Hepatocyte (in vitro differentiated cells): ENCODE data around the gene PCDHGB4. TPM values are rescaled to one million over a fixed set of nuclear protein-coding genes. Genes with fewer than 3 reads are reported as not detected.

Experiments used
- DNase-seq: peaks from one replicate; pipeline ENCODE4 v3.0.0-alpha.2; 2016; ENCODE audit warnings: low spot score
- H2AFZ ChIP-seq: fragments of 200-600 bp; sonication (generic); 2 replicates; pipeline ENCODE4 v1.6.0; 2016; ENCODE audit warnings: antibody characterized with exemption, mild to moderate bottlenecking
- H3K27ac ChIP-seq: fragments of 200-600 bp; sonication (generic); 2 replicates; pipeline ENCODE4 v1.5.1; 2016; ENCODE audit warnings: mild to moderate bottlenecking
- H3K27me3 ChIP-seq: fragments of 200-600 bp; sonication (generic); 2 replicates; pipeline ENCODE4 v1.6.1; 2016
- H3K36me3 ChIP-seq: fragments of 200-600 bp; sonication (generic); replicated peaks from 2 replicates; pipeline ENCODE4 v1.5.1; 2016; ENCODE audit warnings: low read depth; ENCODE audit not compliant: insufficient read depth
- H3K4me1 ChIP-seq: fragments of 200-600 bp; sonication (generic); 2 replicates; pipeline ENCODE4 v1.5.1; 2016; ENCODE audit warnings: mild to moderate bottlenecking, moderate library complexity; ENCODE audit not compliant: insufficient read depth
- H3K4me2 ChIP-seq: fragments of 200-600 bp; sonication (generic); 2 replicates; pipeline ENCODE4 v1.6.0; 2016
- H3K4me3 ChIP-seq: fragments of 200-600 bp; sonication (generic); 2 replicates; pipeline ENCODE4 v1.5.1; 2016; ENCODE audit warnings: mild to moderate bottlenecking
- H3K79me2 ChIP-seq: fragments of 200-600 bp; sonication (generic); 2 replicates; pipeline ENCODE4 v1.6.0; 2017; ENCODE audit warnings: mild to moderate bottlenecking
- H3K9me2 ChIP-seq: fragments of 200-600 bp; sonication (generic); replicated peaks from 2 replicates; pipeline ENCODE4 v1.6.0; 2017; ENCODE audit warnings: mild to moderate bottlenecking; ENCODE audit not compliant: insufficient read depth
- H3K9me3 ChIP-seq: fragments of 200-600 bp; sonication (generic); 2 replicates; pipeline ENCODE4 v1.5.1; 2016; ENCODE audit warnings: low read depth, mild to moderate bottlenecking
- H4K20me1 ChIP-seq: fragments of 200-600 bp; sonication (generic); 2 replicates; pipeline ENCODE4 v1.6.0; 2016; ENCODE audit warnings: mild to moderate bottlenecking; ENCODE audit not compliant: insufficient read depth, poor library complexity, severe bottlenecking
- CTCF ChIP-seq: fragments of 200-600 bp; sonication (generic); IDR thresholded peaks from 2 replicates; pipeline ENCODE4 v1.5.1; 2016; ENCODE audit warnings: antibody characterized with exemption, mild to moderate bottlenecking; ENCODE audit not compliant: poor library complexity
- EZH2 ChIP-seq: fragments of 200-600 bp; sonication (generic); IDR thresholded peaks from 2 replicates; pipeline ENCODE4 v1.6.1; 2016; ENCODE audit warnings: antibody characterized with exemption, mild to moderate bottlenecking, borderline replicate concordance
- EZH2phosphoT487 ChIP-seq: fragments of 200-600 bp; sonication (generic); IDR thresholded peaks from one replicate; pipeline ENCODE4 v1.6.1; 2018; ENCODE audit warnings: antibody characterized with exemption, mild to moderate bottlenecking, low read depth, moderate library complexity; ENCODE audit not compliant: unreplicated experiment, severe bottlenecking
- WGBS: methylation state at CpG from one replicate; pipeline ENCODE4 v1.1.6; 2016; ENCODE audit warnings: low lambda C conversion rate; ENCODE audit errors: missing lambda C conversion rate; 5-methylcytosine and 5-hydroxymethylcytosine counted together
- polyA plus RNA-seq: library from polyadenylated mRNA; unstranded; fragments of >200 nt; fragmentation: Nextera tagmentation; extraction: Ambion mirVana; gene quantifications from 2 replicates; pipeline ENCODE4 v1.2.1, GENCODE V29; 2016
- total RNA-seq: library from RNA; depleted of rRNA; stranded (reverse); fragments of >200 nt; gene quantifications from 2 replicates; pipeline ENCODE4 v1.2.3, GENCODE V29; 2014

The PCDHGB4 gene
- total and polyA plus RNA-seq, 2 experiments from 2014 or later = 17.9 to 20.0 TPM

- DNase-seq = no peak
- Histone ChIP-seq H4K20me1 (no peaks in the 10 kb centered on the region), H3K4me3 (no peak within 1 kb of the TSS), H2AFZ (no peak within 1 kb of the TSS), H3K9me2 (no peaks in the 10 kb centered on the region), H3K9me3 (no peaks in the 10 kb centered on the region), H3K4me1 (no peaks in the 10 kb centered on the region), H3K4me2 (no peak within 1 kb of the TSS), H3K36me3 (no peaks in the 10 kb centered on the region), H3K27ac (no peak within 1 kb of the TSS), H3K27me3 (no peaks in the 10 kb centered on the region), H3K79me2 (no peaks in the 10 kb centered on the region)
- 67% methylated on average over 29 of the region's 29 CpGs for WGBS
- TF ChIP-seq CTCF (no peak), EZH2phosphoT487 (no peak), EZH2 (no peak)
These were observed 37.4 kb upstream of the PCDHGB4 start, which contains the start of gene PCDHGB1 for GRCh38 chr5:141349917-141350619. Gene PCDHGB1, plus strand, starts transcription at chr5:141350099. Its CDS starts 162 bp downstream, at chr5:141350261.

GRCh38 chr5:141351591-141351990 is 35.9 kb upstream of the PCDHGB4 start:
- Histone ChIP-seq H3K79me2 (no peaks in the 10 kb centered on the region), H3K4me1 (no peaks in the 10 kb centered on the region), H3K4me2 (no peak overlapping the region), H3K27me3 (no peaks in the 10 kb centered on the region), H3K27ac (no peak overlapping the region), H3K9me3 (no peaks in the 10 kb centered on the region), H2AFZ (no peak overlapping the region), H4K20me1 (no peaks in the 10 kb centered on the region), H3K9me2 (no peaks in the 10 kb centered on the region), H3K4me3 (no peak overlapping the region), H3K36me3 (no peaks in the 10 kb centered on the region)
- no peak for DNase-seq
- WGBS = 95% methylated on average over 30 of the region's 36 CpGs
- TF ChIP-seq CTCF (no peak), EZH2 (no peak), EZH2phosphoT487 (no peak)

- Histone ChIP-seq H3K4me1 (no peaks in the 10 kb centered on the region), H3K9me2 (no peaks in the 10 kb centered on the region), H3K36me3 (no peaks in the 10 kb centered on the region), H3K4me3 (no peak within 1 kb of the TSS), H3K27ac (no peak within 1 kb of the TSS), H3K4me2 (no peak within 1 kb of the TSS), H4K20me1 (no peaks in the 10 kb centered on the region), H3K79me2 (no peaks in the 10 kb centered on the region), H2AFZ (no peak within 1 kb of the TSS), H3K27me3 (no peaks in the 10 kb centered on the region), H3K9me3 (no peaks in the 10 kb centered on the region)
- no peak for TF ChIP-seq EZH2phosphoT487
- DNase-seq = no peak
- WGBS = 94% methylated on average over 29 of the region's 29 CpGs
These were observed 32.5 kb upstream of the PCDHGB4 start, which contains the start of gene PCDHGA4 for GRCh38 chr5:141354900-141355469. Gene PCDHGA4, plus strand, starts transcription at chr5:141355021. Its CDS starts 87 bp downstream, at chr5:141355108.

- no peaks in the 10 kb centered on the region for H3K9me3 ChIP-seq
- no peak overlapping the region for H3K4me3 ChIP-seq
- no peak for DNase-seq
- H3K4me1 ChIP-seq = no peaks in the 10 kb centered on the region
- no peak overlapping the region for H2AFZ ChIP-seq
- no peaks in the 10 kb centered on the region for H3K9me2 ChIP-seq
- H3K79me2 ChIP-seq = no peaks in the 10 kb centered on the region
- H4K20me1 ChIP-seq = no peaks in the 10 kb centered on the region
- H3K27ac ChIP-seq = no peak overlapping the region
- TF ChIP-seq EZH2phosphoT487 = no peak
- no peak for TF ChIP-seq CTCF
- TF ChIP-seq EZH2 = no peak
- H3K36me3 ChIP-seq = no peaks in the 10 kb centered on the region
- H3K27me3 ChIP-seq = no peaks in the 10 kb centered on the region
- H3K4me2 ChIP-seq = no peak overlapping the region
- WGBS = 94% methylated on average over 24 of the region's 24 CpGs
These were observed 31.9 kb upstream of the PCDHGB4 start for GRCh38 chr5:141355641-141356040.
